Measurements from ENCODE around the gene MEGF6.

The MEGF6 gene

DNA sequence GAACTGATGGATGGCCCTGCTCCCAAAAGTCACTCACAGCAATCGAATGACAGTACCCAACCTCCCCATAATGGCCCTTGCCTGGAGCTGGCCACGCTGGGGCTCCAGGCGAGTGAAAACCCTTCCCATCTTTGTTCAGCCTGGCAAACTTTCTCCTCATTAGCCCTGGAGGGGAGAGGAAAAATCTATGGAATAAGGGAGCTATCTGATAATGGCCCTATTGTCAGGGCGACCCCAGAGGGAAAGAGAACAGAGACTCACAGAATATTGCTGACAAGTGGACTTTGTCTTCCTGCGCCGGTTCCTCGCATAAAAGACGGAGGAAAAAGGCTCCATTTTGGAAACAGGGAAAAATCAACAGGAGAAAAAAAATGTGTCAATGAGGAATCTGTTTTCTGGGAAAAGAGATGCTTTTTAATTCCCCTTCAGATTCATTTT is 169.9 kb downstream of the MEGF6 start:
- no peaks in the 10 kb centered on the region for H3K9me3 ChIP-seq (ENCODE audit: insufficient read depth, low read length)
- H4K20me1 ChIP-seq (ENCODE audit: insufficient read depth, low read length), result no peaks in the 10 kb centered on the region
- H2AFZ ChIP-seq (ENCODE audit: low read depth, low read length), result no peak overlapping the region
- no peak overlapping the region for H3K4me3 ChIP-seq (ENCODE audit: low read length)
- no peak overlapping the region for H3K4me2 ChIP-seq (ENCODE audit: low read length)
- H3K9ac ChIP-seq (ENCODE audit: low read length), result no peak overlapping the region
- no peaks in the 10 kb centered on the region for H3K4me1 ChIP-seq (ENCODE audit: low read length)
- H3K27ac ChIP-seq (ENCODE audit: low read length), result no peak overlapping the region
- no peaks in the 10 kb centered on the region for H3K27me3 ChIP-seq (ENCODE audit: low read depth, low read length)
- no peaks in the 10 kb centered on the region for H3K79me2 ChIP-seq (ENCODE audit: low read length)
- H3K36me3 ChIP-seq (replicated peaks; ENCODE audit: low read depth, low read length), result no peaks in the 10 kb centered on the region
- TF ChIP-seq, protein P1, sequence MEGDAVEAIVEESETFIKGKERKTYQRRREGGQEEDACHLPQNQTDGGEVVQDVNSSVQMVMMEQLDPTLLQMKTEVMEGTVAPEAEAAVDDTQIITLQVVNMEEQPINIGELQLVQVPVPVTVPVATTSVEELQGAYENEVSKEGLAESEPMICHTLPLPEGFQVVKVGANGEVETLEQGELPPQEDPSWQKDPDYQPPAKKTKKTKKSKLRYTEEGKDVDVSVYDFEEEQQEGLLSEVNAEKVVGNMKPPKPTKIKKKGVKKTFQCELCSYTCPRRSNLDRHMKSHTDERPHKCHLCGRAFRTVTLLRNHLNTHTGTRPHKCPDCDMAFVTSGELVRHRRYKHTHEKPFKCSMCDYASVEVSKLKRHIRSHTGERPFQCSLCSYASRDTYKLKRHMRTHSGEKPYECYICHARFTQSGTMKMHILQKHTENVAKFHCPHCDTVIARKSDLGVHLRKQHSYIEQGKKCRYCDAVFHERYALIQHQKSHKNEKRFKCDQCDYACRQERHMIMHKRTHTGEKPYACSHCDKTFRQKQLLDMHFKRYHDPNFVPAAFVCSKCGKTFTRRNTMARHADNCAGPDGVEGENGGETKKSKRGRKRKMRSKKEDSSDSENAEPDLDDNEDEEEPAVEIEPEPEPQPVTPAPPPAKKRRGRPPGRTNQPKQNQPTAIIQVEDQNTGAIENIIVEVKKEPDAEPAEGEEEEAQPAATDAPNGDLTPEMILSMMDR (IDR thresholded peaks at IDR 0.05; ENCODE audit: low read depth, low read length), result no peak
- no peak for TF ChIP-seq EZH2phosphoT487 (IDR thresholded peaks at IDR 0.05; ENCODE audit: low read depth)

DNA sequence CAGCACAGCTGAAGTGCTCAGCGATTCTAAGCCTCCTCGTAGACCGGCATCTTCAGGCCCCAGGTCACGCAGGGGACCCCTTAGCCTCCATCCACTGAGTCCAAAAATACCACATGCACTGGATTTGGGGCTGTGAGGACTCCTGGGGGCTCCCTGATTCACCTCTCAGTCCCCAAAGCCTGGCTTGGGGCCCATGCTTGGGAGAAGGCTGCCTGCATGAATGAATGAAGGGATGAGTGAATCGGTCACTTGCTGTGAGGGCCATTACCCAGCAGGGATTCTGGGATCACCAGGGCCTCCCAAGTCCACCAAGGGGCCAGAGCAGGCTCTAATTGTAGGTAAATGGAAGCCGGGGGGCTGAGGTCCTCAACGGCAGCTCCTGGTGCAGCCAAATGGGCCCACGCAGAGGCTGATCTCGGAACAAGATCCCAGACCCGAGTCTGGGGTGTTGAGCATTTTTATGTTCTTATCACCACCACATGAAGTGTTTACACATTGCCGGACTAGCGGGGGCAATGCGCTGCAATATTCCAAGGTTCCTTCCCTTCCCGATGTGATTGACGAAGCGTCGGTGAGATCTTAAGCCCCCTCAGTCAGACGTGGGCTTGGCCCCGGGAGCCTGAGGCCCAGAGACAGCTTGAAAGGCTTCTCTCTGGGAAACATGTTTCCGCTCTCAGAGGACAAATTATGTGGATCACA is 170.4 kb downstream of the MEGF6 start:
- H3K27ac ChIP-seq (ENCODE audit: low read length), result no peak overlapping the region
- H3K9me3 ChIP-seq (ENCODE audit: insufficient read depth, low read length), result no peaks in the 10 kb centered on the region
- no peaks in the 10 kb centered on the region for H3K4me1 ChIP-seq (ENCODE audit: low read length)
- no peaks in the 10 kb centered on the region for H3K27me3 ChIP-seq (ENCODE audit: low read depth, low read length)
- no peaks in the 10 kb centered on the region for H3K36me3 ChIP-seq (replicated peaks; ENCODE audit: low read depth, low read length)
- TF ChIP-seq EZH2phosphoT487 (IDR thresholded peaks at IDR 0.05; ENCODE audit: low read depth), result no peak
- TF ChIP-seq, protein P1 (IDR thresholded peaks at IDR 0.05; ENCODE audit: low read depth, low read length), result no peak
- no peak overlapping the region for H3K4me2 ChIP-seq (ENCODE audit: low read length)
- H3K9ac ChIP-seq (ENCODE audit: low read length), result no peak overlapping the region
- no peaks in the 10 kb centered on the region for H4K20me1 ChIP-seq (ENCODE audit: insufficient read depth, low read length)
- H3K79me2 ChIP-seq (ENCODE audit: low read length), result no peaks in the 10 kb centered on the region
- no peak overlapping the region for H3K4me3 ChIP-seq (ENCODE audit: low read length)
- no peak overlapping the region for H2AFZ ChIP-seq (ENCODE audit: low read depth, low read length)

DNA sequence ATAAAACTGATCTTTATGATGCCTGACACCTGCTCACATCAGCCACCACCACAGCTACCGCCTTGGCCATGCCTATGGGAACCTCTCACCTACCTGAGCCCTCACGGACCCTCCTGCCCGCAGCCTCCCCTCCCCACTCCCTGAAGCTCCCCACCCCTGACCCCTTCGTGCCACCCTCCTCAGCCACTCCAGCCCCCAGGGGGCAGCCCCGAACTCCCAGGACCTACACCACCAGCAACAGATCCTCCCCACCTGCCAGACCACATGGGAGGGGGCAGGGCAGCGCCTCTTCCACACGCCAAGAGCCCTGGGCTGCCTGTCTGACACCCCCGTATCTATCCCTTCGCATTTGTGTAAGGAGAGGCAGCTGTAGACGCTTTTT is 171.0 kb downstream of the MEGF6 start:
- Histone ChIP-seq H3K36me3 (replicated peaks; ENCODE audit: low read depth, low read length) (no peaks in the 10 kb centered on the region), H3K27me3 (ENCODE audit: low read depth, low read length) (no peaks in the 10 kb centered on the region), H3K4me2 (ENCODE audit: low read length) (no peak overlapping the region), H2AFZ (ENCODE audit: low read depth, low read length) (no peak overlapping the region), H4K20me1 (ENCODE audit: insufficient read depth, low read length) (no peaks in the 10 kb centered on the region), H3K4me1 (ENCODE audit: low read length) (no peaks in the 10 kb centered on the region), H3K9ac (ENCODE audit: low read length) (no peak overlapping the region), H3K79me2 (ENCODE audit: low read length) (no peaks in the 10 kb centered on the region), H3K9me3 (ENCODE audit: insufficient read depth, low read length) (no peaks in the 10 kb centered on the region), H3K4me3 (ENCODE audit: low read length) (no peak overlapping the region), H3K27ac (ENCODE audit: low read length) (no peak overlapping the region)
- TF ChIP-seq, protein P1 (IDR thresholded peaks at IDR 0.05; ENCODE audit: low read depth, low read length), result no peak
- TF ChIP-seq EZH2phosphoT487 (IDR thresholded peaks at IDR 0.05; ENCODE audit: low read depth), result no peak

Data from OCI-LY3 (cell line).